ENCODE measurements around the gene UBP1. TPM values are rescaled to one million over a fixed set of nuclear protein-coding genes. Genes with fewer than 3 reads are reported as not detected.

The UBP1 gene
- polyA plus RNA-seq, 1 donor (not counting 4 experiments of a cell fraction or from before 2014, with no cell fraction given) = 82.4 TPM

GRCh38 chr3:33474896-33475295 lies 34.7 kb upstream of the UBP1 start:
- no peaks in the 10 kb centered on the region for H3K4me1 ChIP-seq (ENCODE audit: control insufficient read depth, extremely low read depth, insufficient read depth, low read length)
- no peak overlapping the region for H3K4me3 ChIP-seq (ENCODE audit: control insufficient read depth in 2 of 3, extremely low read depth in 1 of 3, insufficient read depth in 2 of 3, low read depth in 1 of 3, low read length in 3 of 3)
- FAIRE-seq (no peak), DNase-seq (ENCODE audit: low read depth, low spot score) (no peak)
- no peak overlapping the region for H3K9ac ChIP-seq (ENCODE audit: control insufficient read depth, extremely low read depth, insufficient read depth, low read length)
- H3K27ac ChIP-seq (ENCODE audit: control insufficient read depth, insufficient read depth, low read length) = no peak overlapping the region
- no peaks in the 10 kb centered on the region for H3K79me2 ChIP-seq (ENCODE audit: control insufficient read depth, insufficient read depth, low read length)
- no peak overlapping the region for H3K4me2 ChIP-seq (ENCODE audit: control insufficient read depth, extremely low read depth, insufficient read depth, low read depth, low read length)
- dilution Hi-C loops (cut with MboI; ENCODE audit: extremely low pct_ligation_motif_present, low sequenced_read_pairs) = no loop called here
- H2AFZ ChIP-seq (ENCODE audit: control insufficient read depth, low read length) = no peak overlapping the region
- H3K9me1 ChIP-seq (ENCODE audit: control insufficient read depth, extremely low read depth, insufficient read depth, low read length) = no peaks in the 10 kb centered on the region
- H3K36me3 ChIP-seq (ENCODE audit: control insufficient read depth in 2 of 2, extremely low read depth in 1 of 2, insufficient read depth in 2 of 2, low read length in 2 of 2) = no peaks in the 10 kb centered on the region
- TF ChIP-seq CTCF (optimal IDR thresholded peaks at IDR 0.05 in 1 of 3, IDR thresholded peaks at IDR 0.05 in 1 of 3, conservative IDR thresholded peaks at IDR 0.05 in 1 of 3; ENCODE audit: extremely low read depth in 1 of 3, insufficient read depth in 2 of 3, low read length in 3 of 3) = no peak
- no peak for TF ChIP-seq EZH2 (IDR thresholded peaks at IDR 0.05; ENCODE audit: low read length)
- no peaks in the 10 kb centered on the region for H3K27me3 ChIP-seq (ENCODE audit: control insufficient read depth, extremely low read depth, insufficient read depth, low read length)
- no peaks in the 10 kb centered on the region for H4K20me1 ChIP-seq (ENCODE audit: control insufficient read depth, extremely low read depth, insufficient read depth, low read length)
- no peaks in the 10 kb centered on the region for H3K9me3 ChIP-seq (ENCODE audit: control insufficient read depth, low read depth, low read length)

- DNase-seq (ENCODE audit: low read depth, low spot score) = no peak
- no peak for FAIRE-seq
- H3K9me1 ChIP-seq (ENCODE audit: control insufficient read depth, extremely low read depth, insufficient read depth, low read length) = no peaks in the 10 kb centered on the region
- no peak for TF ChIP-seq EZH2 (IDR thresholded peaks at IDR 0.05; ENCODE audit: low read length)
- no peak for TF ChIP-seq CTCF (optimal IDR thresholded peaks at IDR 0.05 in 1 of 3, IDR thresholded peaks at IDR 0.05 in 1 of 3, conservative IDR thresholded peaks at IDR 0.05 in 1 of 3; ENCODE audit: extremely low read depth in 1 of 3, insufficient read depth in 2 of 3, low read length in 3 of 3)
- H4K20me1 ChIP-seq (ENCODE audit: control insufficient read depth, extremely low read depth, insufficient read depth, low read length) = no peaks in the 10 kb centered on the region
- no peaks in the 10 kb centered on the region for H3K27me3 ChIP-seq (ENCODE audit: control insufficient read depth, extremely low read depth, insufficient read depth, low read length)
- no peak overlapping the region for H3K27ac ChIP-seq (ENCODE audit: control insufficient read depth, insufficient read depth, low read length)
- H3K4me2 ChIP-seq (ENCODE audit: control insufficient read depth, extremely low read depth, insufficient read depth, low read depth, low read length) = no peak overlapping the region
- H2AFZ ChIP-seq (ENCODE audit: control insufficient read depth, low read length) = no peak overlapping the region
- H3K4me3 ChIP-seq (ENCODE audit: control insufficient read depth in 2 of 3, extremely low read depth in 1 of 3, insufficient read depth in 2 of 3, low read depth in 1 of 3, low read length in 3 of 3) = no peak overlapping the region
- H3K9me3 ChIP-seq (ENCODE audit: control insufficient read depth, low read depth, low read length) = no peaks in the 10 kb centered on the region
- H3K36me3 ChIP-seq (ENCODE audit: control insufficient read depth in 2 of 2, extremely low read depth in 1 of 2, insufficient read depth in 2 of 2, low read length in 2 of 2) = no peaks in the 10 kb centered on the region
- H3K4me1 ChIP-seq (ENCODE audit: control insufficient read depth, extremely low read depth, insufficient read depth, low read length) = no peaks in the 10 kb centered on the region
- dilution Hi-C loops (cut with MboI; ENCODE audit: extremely low pct_ligation_motif_present, low sequenced_read_pairs) = no loop called here
- no peaks in the 10 kb centered on the region for H3K79me2 ChIP-seq (ENCODE audit: control insufficient read depth, insufficient read depth, low read length)
- no peak overlapping the region for H3K9ac ChIP-seq (ENCODE audit: control insufficient read depth, extremely low read depth, insufficient read depth, low read length)
Observed at GRCh38 chr3:33473813-33474212, 33.6 kb upstream of the UBP1 start.
